HG03432 (cell line): ENCODE data around the gene CCDC134.

Experiments
- ATAC-seq: cut with Tn5 transposase; IDR thresholded peaks from one replicate; pipeline ENCODE4 v1.9.1; 2021; ENCODE audit warnings: mild to moderate bottlenecking, moderate library complexity; ENCODE audit not compliant: unreplicated experiment

CCDC134 gene

GRCh38 chr22:41875531-41876270, 75.2 kb downstream of the CCDC134 start:
- ATAC-seq: no peak
